Left lung (tissue), 10 donors: ENCODE data around the gene TCHP. TPM values are rescaled to one million over a fixed set of nuclear protein-coding genes. Genes with fewer than 3 reads are reported as not detected.

Experiments used
- ATAC-seq: fragments of 200-7000 bp; cut with Tn5 transposase; one replicate; pipeline ENCODE4 v1.9.1; 2020; ENCODE audit warnings: moderate library complexity
- DNase-seq, 4 donors: peaks; one replicate each; pipeline ENCODE4 v3.0.0-alpha.2; 2013 to 2020
- H3K27ac ChIP-seq, 2 donors: fragments of 200-600 bp; sonication (generic) in 1 of 2; one replicate each; pipeline versions ENCODE4 v1.5.0 to v1.8.0; 2020 to 2021
- H3K27me3 ChIP-seq, 2 donors: fragments of 200-600 bp; sonication (generic) in 1 of 2; one replicate each; pipeline versions ENCODE4 v1.5.0 to v1.8.0; 2020 to 2021
- H3K36me3 ChIP-seq, 2 donors: fragments of 200-600 bp; sonication (generic) in 1 of 2; one replicate each; pipeline versions ENCODE4 v1.5.0 to v1.8.0; 2020 to 2021
- H3K4me1 ChIP-seq, 2 donors: fragments of 200-600 bp; one replicate each; pipeline ENCODE4 v1.8.0; 2021
- H3K4me3 ChIP-seq, 2 donors: fragments of 200-600 bp; sonication (generic) in 1 of 2; one replicate each; pipeline versions ENCODE4 v1.5.0 to v1.8.0; 2020 to 2021; ENCODE audit warnings: mild to moderate bottlenecking in 1 of 2
- H3K9me3 ChIP-seq, 2 donors: fragments of 200-600 bp; sonication (generic) in 1 of 2; one replicate each; pipeline versions ENCODE4 v1.5.0 to v1.8.0; 2020 to 2021
- intact Hi-C, 2 donors: fragments of 100-400 bp; cut with DNase I; formaldehyde crosslinking; loops; one replicate each; pipeline versions ENCODE4 v1.11.2 to v1.14.2; 2022
- polyA plus RNA-seq, 6 donors: library from polyadenylated mRNA; unstranded; fragments of 120-200 nt; gene quantifications; one replicate each; pipeline ENCODE4 v1.2.1, GENCODE V29; 2013; ENCODE audit not compliant: insufficient read length in 6 of 6
- total RNA-seq, 2 donors: library from RNA; stranded (reverse); fragmentation: NEBNext Ultra II Directional; extraction: Animal tissue kit (Norgen Biotek cat#: 25700); gene quantifications; one replicate each; pipeline ENCODE4 v1.2.1, GENCODE V29; 2021
- TF ChIP-seq, protein P1 (sequence below), 2 donors: fragments of 200-600 bp; sonication (generic) in 1 of 2; IDR thresholded peaks; one replicate each; pipeline versions ENCODE4 v1.5.0 to v1.8.0; 2021; ENCODE audit warnings: antibody characterized with exemption in 2 of 2
- donor health status: DM: no; HTN: yes; CAD: no.
- donor health status: DM: no; HTN: no; CAD: no.

The TCHP gene
- total and polyA plus RNA-seq, 8 donors: 15.4 to 27.3 (median 23.9) TPM

DNA sequence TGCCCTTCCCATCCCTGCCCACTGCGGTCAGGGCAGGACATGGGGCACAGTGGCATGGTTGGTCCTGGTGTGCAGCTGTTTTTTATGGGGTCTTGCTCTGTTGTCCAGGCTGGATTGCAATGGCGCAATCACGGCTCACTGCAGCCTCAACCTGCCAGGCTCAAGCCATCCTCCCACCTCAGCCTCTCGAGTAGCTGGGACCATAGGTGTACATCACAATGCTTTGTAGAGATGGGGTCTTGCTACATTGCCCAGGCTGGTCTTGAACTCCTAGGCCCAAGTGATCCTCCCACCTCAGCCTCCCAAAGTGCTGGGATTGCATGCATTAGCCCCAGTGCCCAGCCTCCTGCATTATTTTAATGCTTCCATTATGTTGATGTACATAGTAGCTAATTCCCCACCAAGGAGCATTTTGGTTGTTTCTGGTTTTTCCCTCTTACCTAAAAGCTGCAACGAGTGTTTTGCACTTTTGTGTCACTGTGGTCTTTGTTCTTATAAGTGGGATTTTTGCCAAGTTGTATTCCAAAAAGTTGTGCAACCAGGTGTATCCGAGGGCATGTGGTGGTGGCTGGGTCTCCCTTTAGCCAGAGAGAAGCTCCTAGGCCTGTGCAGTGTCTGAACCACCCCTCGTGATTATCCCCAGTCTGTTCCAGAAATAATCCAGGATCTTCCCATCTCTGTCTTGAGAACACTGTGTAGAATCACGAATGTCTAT is 10.3 kb downstream of the TCHP start:
- ATAC-seq: no peak
- TF ChIP-seq, protein P1, sequence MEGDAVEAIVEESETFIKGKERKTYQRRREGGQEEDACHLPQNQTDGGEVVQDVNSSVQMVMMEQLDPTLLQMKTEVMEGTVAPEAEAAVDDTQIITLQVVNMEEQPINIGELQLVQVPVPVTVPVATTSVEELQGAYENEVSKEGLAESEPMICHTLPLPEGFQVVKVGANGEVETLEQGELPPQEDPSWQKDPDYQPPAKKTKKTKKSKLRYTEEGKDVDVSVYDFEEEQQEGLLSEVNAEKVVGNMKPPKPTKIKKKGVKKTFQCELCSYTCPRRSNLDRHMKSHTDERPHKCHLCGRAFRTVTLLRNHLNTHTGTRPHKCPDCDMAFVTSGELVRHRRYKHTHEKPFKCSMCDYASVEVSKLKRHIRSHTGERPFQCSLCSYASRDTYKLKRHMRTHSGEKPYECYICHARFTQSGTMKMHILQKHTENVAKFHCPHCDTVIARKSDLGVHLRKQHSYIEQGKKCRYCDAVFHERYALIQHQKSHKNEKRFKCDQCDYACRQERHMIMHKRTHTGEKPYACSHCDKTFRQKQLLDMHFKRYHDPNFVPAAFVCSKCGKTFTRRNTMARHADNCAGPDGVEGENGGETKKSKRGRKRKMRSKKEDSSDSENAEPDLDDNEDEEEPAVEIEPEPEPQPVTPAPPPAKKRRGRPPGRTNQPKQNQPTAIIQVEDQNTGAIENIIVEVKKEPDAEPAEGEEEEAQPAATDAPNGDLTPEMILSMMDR (IDR thresholded peaks at IDR 0.05): no peak
- Histone ChIP-seq H3K9me3 (no peaks in the 10 kb centered on the region), H3K27me3 (no peaks in the 10 kb centered on the region), H3K4me3 (no peak overlapping the region), H3K4me1 (no peaks in the 10 kb centered on the region), H3K36me3 (peaks cover 3 to 98% of the 10 kb centered on the region in 2 donors), H3K27ac (no peak overlapping the region)
- no peak for DNase-seq
- intact Hi-C loops: no loop called here

DNA sequence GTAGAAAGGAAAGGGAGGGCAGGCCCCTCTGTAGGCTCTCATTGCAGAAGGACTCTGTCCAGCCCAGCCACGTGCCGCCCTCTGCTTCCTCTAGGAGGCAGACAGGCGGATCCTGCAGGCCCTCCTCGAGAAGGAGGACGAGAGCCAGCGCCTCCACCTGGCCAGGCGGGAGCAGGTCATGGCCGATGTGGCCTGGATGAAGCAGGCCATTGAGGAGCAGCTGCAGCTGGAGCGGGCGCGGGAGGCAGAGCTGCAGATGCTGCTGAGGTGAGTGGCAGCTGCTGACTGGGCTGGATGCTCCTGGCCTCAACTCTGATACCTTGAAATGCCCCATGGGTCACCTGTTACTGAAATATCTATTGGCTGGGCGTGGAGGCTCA is 10.9 kb downstream of the TCHP start:
- Histone ChIP-seq H3K4me1 (no peaks in the 10 kb centered on the region), H3K27me3 (no peaks in the 10 kb centered on the region), H3K27ac (no peak overlapping the region), H3K9me3 (no peaks in the 10 kb centered on the region), H3K36me3 (peaks cover 0 to 98% of the 10 kb centered on the region in 2 donors), H3K4me3 (no peak overlapping the region)
- TF ChIP-seq, protein P1 (IDR thresholded peaks at IDR 0.05): no peak
- intact Hi-C loops: no loop called here
- ATAC-seq (no peak), DNase-seq (peak in 1 of 4 donors; percentile 79)

DNA sequence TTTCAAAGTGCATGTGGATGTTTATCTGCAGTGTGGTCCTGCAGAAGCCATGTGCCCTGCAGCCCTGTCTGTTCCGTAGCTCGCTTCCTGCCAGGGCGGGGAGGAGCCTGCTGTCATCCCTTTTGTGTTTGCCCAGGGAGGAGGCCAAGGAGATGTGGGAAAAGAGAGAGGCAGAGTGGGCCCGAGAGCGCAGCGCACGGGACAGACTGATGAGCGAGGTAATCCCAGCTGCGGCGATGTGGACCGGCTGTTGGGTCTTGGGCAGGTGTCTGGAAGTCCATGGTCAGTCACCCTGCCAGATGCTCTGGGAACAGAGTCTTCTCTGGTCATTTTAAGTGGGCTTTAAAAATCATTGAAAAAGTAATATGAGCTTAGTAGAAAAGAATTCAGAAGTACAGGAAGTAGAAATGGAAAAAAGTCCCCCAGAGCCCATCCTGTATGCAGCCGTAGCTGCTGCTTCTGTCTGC is 12.8 kb downstream of the TCHP start:
- intact Hi-C loops: no loop called here
- no peaks in the 10 kb centered on the region for H3K9me3 ChIP-seq
- H3K27me3 ChIP-seq: no peaks in the 10 kb centered on the region
- no peak overlapping the region for H3K27ac ChIP-seq
- DNase-seq: no peak
- ATAC-seq: no peak
- H3K36me3 ChIP-seq: peaks cover 0 to 98% of the 10 kb centered on the region in 2 donors
- H3K4me3 ChIP-seq: no peak overlapping the region
- no peaks in the 10 kb centered on the region for H3K4me1 ChIP-seq
- TF ChIP-seq, protein P1 (IDR thresholded peaks at IDR 0.05): no peak

DNA sequence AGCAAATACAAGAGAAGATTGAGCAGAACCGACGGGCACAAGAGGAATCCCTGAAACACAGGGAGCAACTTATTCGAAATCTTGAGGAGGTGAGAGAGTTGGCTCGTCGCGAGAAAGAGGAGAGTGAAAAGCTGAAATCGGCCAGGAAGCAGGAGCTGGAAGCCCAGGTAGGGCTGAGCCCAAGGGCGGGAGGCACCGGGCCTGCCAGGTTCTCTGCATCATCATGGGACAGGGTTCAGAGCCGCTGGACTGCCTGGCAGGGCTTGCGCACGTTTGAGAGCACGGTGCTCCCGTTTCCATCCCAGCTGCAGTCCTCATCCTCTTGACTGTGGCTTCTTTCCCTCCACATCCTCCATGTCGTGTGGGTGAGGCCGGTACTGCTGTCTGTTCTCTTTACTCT is 14.4 kb downstream of the TCHP start:
- no peaks in the 10 kb centered on the region for H3K4me1 ChIP-seq
- peaks cover 0 to 98% of the 10 kb centered on the region in 2 donors for H3K36me3 ChIP-seq
- TF ChIP-seq, protein P1 (IDR thresholded peaks at IDR 0.05): no peak
- H3K27me3 ChIP-seq: no peaks in the 10 kb centered on the region
- no peak for DNase-seq
- H3K27ac ChIP-seq: no peak overlapping the region
- no peak overlapping the region for H3K4me3 ChIP-seq
- H3K9me3 ChIP-seq: no peaks in the 10 kb centered on the region
- ATAC-seq: no peak
- intact Hi-C loops: no loop called here

DNA sequence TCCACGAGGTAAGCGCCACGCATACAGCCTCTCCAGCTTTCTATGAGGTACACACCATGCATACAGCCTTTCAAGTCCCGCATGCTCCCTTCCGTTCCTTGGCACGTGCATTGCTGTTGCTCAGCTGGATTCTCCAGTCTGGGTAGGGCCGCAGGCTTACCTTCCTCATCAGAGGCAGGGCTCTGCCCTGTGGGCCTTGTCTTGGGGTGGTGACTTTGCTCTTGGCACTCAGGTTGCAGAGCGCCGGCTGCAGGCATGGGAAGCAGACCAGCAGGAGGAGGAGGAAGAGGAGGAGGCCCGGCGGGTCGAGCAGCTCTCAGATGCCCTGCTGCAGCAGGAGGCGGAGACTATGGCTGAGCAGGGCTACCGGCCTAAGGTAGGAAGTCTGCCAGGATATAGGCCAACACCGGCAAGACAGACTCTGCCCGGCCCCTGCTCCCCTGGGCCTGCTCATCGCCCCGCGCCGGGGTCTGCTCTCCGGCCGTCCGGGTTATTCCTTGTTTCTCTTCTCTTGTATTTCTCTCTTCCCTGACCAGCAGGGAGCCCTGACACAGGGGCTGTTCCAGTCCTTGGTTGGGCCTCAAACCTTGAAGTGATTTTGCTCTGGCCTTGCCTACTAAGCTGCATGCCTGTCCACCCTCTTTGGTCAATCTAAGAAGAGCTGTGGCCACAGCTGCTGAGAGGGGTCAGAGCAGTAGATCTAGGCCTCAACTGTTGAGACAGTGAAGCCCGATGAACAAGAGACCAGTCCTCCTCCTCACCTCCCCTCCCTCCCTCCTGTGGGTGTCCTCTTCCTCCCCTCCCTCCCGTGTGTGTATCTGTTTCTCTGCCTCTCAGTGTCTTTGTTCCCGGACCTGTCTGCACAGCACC is 15.3 kb downstream of the TCHP start:
- no peak overlapping the region for H3K4me3 ChIP-seq
- intact Hi-C loops: no loop called here
- H3K9me3 ChIP-seq: no peaks in the 10 kb centered on the region
- no peaks in the 10 kb centered on the region for H3K4me1 ChIP-seq
- H3K36me3 ChIP-seq: peaks cover 0 to 98% of the 10 kb centered on the region in 2 donors
- H3K27me3 ChIP-seq: no peaks in the 10 kb centered on the region
- DNase-seq: no peak
- TF ChIP-seq, protein P1 (IDR thresholded peaks at IDR 0.05): no peak
- no peak for ATAC-seq
- no peak overlapping the region for H3K27ac ChIP-seq
